ENCODE results near the gene MBD6.
"Not testable (repeated sequence)": the region's sequence is repeated elsewhere in the genome, so short reads cannot be mapped to it uniquely, and the experiment has no call there.

Gene MBD6

GRCh38 chr12:57514246-57514645 is 8.4 kb upstream of the MBD6 start:
- not testable (repeated sequence) for DNase-seq

GRCh38 chr12:57514720-57515407 is 7.8 kb upstream of the MBD6 start:
- peak in 1 of 51 donors; percentile 19 for DNase-seq

GRCh38 chr12:57515408-57515933 is 7.2 kb upstream of the MBD6 start:
- no peak for DNase-seq

- no peak for DNase-seq
Measured at GRCh38 chr12:57515934-57516541, 6.6 kb upstream of the MBD6 start.

GRCh38 chr12:57516617-57517153 is 5.9 kb upstream of the MBD6 start:
- no peak for DNase-seq

GRCh38 chr12:57517187-57517586 is 5.4 kb upstream of the MBD6 start:
- DNase-seq, result no peak

- DNase-seq, result not testable (repeated sequence)
Measured at GRCh38 chr12:57517718-57518117, 4.9 kb upstream of the MBD6 start.

GRCh38 chr12:57518176-57518919 is 4.3 kb upstream of the MBD6 start:
- no peak for DNase-seq

GRCh38 chr12:57518920-57519795 is 3.5 kb upstream of the MBD6 start:
- no peak for DNase-seq

GRCh38 chr12:57519796-57520052 is 2.9 kb upstream of the MBD6 start:
- DNase-seq, result peak in 5 of 51 donors; percentile 10 to 52 (median 25)

GRCh38 chr12:57520053-57520818 is 2.4 kb upstream of the MBD6 start, which contains the start of gene DDIT3:
TSS of gene DDIT3 (minus strand) at chr12:57520514. CDS start at chr12:57517406, 3,108 bp downstream.
- DNase-seq, result peak; percentile 93 to 100 (median 99)

- DNase-seq, result peak in 34 of 51 donors; percentile 10 to 77 (median 34)
Measured at GRCh38 chr12:57521525-57522010, 1.1 kb upstream of the MBD6 start.

GRCh38 chr12:57522887-57523705 is 472 bp downstream of the MBD6 start:
- DNase-seq, result peak in 31 of 51 donors; percentile 8 to 72 (median 49)

- DNase-seq, result peak in 1 of 51 donors; percentile 2
Measured at GRCh38 chr12:57523706-57524614, 1.3 kb downstream of the MBD6 start.

GRCh38 chr12:57524814-57525614 is 2.4 kb downstream of the MBD6 start:
- DNase-seq, result no peak

GRCh38 chr12:57525615-57526383 is 3.2 kb downstream of the MBD6 start:
- no peak for DNase-seq
